ENCODE results near the gene RADIL. TPM values are rescaled to one million over a fixed set of nuclear protein-coding genes. Genes with fewer than 3 reads are reported as not detected.
A peak's percentile ranks its signal among the peaks of the same experiment; 100 is the strongest.

The RADIL gene
- total RNA-seq, 1 donor from 2014 or later, result 19.8 TPM

- ATAC-seq, result no peak
- no peak for DNase-seq (ENCODE audit: low spot score)
- intact Hi-C loops (cut with DNase I), result loop anchor here (5.0 kb wide), 1 partner anchor 297 kb away; no protein-coding TSS in a partner anchor
Observed at GRCh38 chr7:4790078-4790465, 93.4 kb downstream of the RADIL start.

DNA sequence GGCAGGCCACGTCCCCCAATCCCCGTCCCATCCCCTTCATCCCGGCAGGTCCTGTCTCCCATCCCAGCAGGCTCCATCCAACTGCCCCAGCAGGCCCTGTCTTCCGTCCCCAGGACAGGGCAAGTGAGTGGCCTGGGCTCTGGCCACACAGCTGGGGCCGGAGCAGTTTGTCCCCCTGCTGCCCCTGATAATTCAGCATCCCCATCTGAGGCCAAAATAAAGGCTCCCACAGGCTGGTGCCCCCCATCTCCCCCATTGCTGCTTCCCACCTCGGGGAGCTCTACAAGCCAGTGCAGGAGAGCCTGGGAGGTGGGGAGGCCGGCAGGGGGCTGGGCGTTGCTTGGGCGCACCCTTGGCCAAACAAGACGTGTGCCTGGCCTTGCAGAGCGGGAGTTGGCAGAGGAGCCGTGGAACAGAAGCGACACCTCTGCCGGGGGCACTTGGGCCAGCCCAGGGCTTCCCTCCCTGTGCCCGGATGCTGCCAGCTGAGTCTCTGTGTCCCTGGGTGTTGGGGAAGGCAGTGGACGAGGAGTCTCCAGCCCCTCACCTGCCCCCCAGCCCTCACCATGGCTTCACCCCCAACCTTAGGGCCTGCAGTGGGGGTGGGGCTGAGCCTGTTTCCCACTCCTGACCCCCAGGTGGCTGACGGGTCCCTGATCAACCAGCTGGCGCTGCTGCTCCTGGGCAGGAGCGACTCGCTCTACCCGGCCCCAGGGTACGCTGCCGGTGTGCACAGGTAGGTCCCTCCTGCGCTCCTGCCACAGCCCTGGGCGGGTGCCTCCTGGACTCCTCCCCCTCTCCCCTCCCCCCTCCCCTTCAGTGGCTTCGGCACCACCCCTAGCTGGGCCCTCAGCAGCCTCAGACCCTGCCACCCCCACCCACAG is 94.1 kb downstream of the RADIL start:
- no peak for ATAC-seq
- intact Hi-C loops (cut with DNase I), result loop anchor here (5.0 kb wide), 1 partner anchor 298 kb away; no protein-coding TSS in a partner anchor

GRCh38 chr7:4788627-4789189 is 94.8 kb downstream of the RADIL start:
- ATAC-seq (no peak), DNase-seq (ENCODE audit: low spot score) (no peak)
- intact Hi-C loops (cut with DNase I), result no loop called here

More for the DNA sequence above, 94.1 kb downstream of the RADIL start:
- DNase-seq (ENCODE audit: low spot score), result no peak

DNA sequence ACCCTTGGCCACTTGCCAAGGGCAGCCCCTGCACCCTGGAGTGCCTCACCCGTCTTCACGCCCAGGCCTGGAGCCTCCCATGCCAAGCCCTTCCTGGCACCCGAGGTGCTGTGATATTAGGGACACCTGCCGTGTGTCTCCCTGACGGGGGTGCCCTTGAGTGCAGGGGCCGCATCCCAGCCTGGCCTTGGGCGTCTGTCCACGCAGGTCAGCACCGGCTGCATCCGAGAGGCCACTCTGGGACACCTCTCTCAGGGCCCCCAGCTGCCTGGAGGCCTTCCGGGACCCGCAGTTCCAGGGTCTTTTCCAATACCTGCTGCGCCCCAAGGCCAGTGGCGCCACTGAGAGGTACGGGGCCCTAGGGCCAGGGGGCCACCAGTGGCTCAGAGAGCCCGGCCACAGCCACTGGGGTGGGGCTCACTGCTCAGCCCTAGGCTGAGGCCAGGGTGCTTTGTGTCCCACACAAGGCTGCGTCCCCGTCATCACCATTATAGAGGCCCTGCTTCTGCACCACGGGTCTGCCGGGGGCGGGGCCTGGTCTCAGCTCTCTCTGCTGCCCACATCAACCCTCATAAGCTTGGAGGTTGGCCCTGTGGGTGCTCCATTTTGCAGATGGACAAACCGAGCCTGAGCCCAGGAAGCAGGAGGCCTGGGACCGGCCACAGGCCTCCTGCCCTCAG is 95.4 kb downstream of the RADIL start:
- intact Hi-C loops (cut with DNase I), result no loop called here
- DNase-seq (ENCODE audit: low spot score), result no peak
- no peak for ATAC-seq

DNA sequence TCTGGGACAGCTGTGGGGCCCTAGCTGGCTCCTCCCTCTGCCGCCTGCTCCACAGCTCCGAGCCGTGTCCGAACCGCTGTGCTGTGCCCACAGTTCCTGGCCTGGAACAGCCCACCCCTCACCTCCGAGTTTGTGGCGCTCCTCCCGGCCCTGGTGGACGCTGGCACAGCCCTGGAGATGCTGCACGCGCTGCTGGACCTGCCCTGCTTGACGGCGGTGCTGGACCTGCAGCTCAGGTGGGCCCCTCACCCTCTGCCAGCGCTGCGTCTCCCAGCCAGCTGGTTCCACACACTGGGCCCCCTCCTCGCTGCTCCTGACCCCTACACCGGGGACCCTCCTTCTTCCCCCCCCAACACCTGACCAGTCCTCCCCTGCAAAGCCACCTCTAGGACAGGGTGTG is 96.0 kb downstream of the RADIL start:
- DNase-seq (ENCODE audit: low spot score), result no peak
- intact Hi-C loops (cut with DNase I), result no loop called here
- ATAC-seq, result no peak

DNA sequence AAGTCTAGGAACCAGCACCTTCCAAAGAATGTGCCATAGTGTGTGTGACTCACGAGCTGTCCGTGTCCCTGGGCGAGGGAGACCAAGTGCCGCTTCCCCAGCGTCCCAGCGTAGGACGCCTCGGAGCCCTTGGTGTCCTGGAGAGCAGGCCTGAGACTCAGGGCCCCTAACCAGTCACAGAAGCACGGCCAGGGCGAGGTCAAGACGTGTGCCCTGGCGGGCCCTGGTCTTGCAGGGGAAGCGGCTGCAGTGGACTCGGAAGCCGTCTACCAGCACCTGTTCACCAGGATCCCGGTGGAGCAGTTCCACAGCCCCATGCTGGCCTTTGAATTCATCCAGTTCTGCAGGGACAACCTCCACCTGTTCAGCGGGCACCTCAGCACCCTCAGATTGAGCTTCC is 97.5 kb downstream of the RADIL start:
- DNase-seq (ENCODE audit: low spot score) (no peak), ATAC-seq (no peak)
- intact Hi-C loops (cut with DNase I), result no loop called here

GRCh38 chr7:4785371-4785770 is 98.1 kb downstream of the RADIL start:
- no peak for ATAC-seq
- no peak for DNase-seq (ENCODE audit: low spot score)
- intact Hi-C loops (cut with DNase I), result no loop called here

DNA sequence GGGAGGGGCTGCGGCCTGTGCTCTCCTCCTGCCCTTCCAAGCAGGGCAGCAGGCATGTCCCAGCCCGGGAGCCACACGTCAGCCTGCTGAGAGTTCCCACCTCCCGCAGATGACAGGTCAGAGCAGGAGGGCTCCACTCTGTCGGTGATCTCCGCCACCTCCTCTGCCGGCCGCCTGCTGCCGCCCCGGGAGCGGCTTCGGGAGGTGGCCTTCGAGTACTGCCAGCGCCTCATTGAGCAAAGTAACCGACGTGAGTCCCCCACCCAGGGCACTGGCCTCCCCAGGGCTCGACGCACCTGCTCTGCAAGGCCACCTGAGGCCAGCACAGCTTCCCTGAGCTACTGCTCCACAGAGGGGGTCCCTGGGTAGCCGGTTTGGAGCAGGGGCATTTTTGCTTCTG is 98.7 kb downstream of the RADIL start:
- intact Hi-C loops (cut with DNase I), result no loop called here
- ATAC-seq (no peak), DNase-seq (ENCODE audit: low spot score) (no peak)

GRCh38 chr7:4783762-4784351 is 99.7 kb downstream of the RADIL start:
- DNase-seq (ENCODE audit: low spot score), result no peak
- intact Hi-C loops (cut with DNase I), result no loop called here
- ATAC-seq, result no peak

- ATAC-seq (no peak), DNase-seq (ENCODE audit: low spot score) (no peak)
- intact Hi-C loops (cut with DNase I), result no loop called here
Observed at GRCh38 chr7:4783292-4783652, 100.2 kb downstream of the RADIL start.

DNA sequence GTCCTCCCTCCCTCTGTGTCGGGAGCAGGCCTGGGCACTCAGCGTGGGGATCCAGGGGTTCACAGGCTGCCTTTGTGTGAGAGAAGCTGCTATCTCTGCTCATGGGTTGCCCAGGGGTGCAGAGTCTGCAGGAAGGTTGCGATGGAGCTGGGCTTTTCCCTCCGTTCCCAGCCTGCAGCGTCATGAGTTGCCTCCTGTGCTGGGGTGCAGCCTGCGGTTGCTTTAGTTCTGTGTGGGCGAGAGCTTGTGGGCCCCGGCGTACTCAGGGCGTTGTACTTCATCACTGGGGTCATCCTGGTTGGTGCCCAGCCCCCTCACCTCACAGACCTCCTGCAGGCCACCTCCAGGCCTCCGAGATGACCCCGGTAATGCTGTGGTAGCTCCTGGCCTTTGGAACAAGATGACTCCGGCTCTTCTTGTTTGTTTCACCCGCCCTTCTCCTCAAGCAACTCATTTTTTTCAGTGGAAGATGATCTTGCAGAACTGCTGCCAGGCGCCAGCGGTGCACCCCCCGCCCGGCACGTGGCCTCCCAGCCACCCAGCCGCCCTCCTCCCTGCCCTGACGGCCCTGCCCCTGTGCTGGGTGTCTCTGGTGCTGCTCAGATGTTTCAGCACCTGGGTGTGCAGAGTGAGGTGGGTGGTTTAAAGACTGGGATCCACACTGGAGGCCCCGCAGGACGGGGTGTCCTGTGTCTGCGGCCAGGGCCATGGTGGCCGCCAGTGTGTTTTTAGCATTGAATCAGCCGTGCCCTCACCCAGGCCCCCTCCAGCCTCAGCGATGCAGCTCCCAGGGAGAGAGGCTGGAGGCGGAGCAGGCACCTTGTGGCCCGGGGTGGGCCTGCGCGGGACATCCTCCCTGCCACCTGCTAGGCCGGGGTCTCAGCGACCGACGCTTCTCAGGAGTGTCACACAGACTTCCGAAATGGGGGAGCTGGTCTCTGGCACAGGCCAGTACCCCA is 100.9 kb downstream of the RADIL start:
- intact Hi-C loops (cut with DNase I), result no loop called here
- no peak for DNase-seq (ENCODE audit: low spot score)
- ATAC-seq, result no peak

GRCh38 chr7:4781366-4782069 is 102.0 kb downstream of the RADIL start:
- ATAC-seq, result no peak
- intact Hi-C loops (cut with DNase I), result no loop called here
- DNase-seq (ENCODE audit: low spot score), result no peak

- intact Hi-C loops (cut with DNase I), result no loop called here
- ATAC-seq, result no peak
- DNase-seq (ENCODE audit: low spot score), result no peak
Observed at GRCh38 chr7:4779118-4779517, 104.4 kb downstream of the RADIL start.

DNA sequence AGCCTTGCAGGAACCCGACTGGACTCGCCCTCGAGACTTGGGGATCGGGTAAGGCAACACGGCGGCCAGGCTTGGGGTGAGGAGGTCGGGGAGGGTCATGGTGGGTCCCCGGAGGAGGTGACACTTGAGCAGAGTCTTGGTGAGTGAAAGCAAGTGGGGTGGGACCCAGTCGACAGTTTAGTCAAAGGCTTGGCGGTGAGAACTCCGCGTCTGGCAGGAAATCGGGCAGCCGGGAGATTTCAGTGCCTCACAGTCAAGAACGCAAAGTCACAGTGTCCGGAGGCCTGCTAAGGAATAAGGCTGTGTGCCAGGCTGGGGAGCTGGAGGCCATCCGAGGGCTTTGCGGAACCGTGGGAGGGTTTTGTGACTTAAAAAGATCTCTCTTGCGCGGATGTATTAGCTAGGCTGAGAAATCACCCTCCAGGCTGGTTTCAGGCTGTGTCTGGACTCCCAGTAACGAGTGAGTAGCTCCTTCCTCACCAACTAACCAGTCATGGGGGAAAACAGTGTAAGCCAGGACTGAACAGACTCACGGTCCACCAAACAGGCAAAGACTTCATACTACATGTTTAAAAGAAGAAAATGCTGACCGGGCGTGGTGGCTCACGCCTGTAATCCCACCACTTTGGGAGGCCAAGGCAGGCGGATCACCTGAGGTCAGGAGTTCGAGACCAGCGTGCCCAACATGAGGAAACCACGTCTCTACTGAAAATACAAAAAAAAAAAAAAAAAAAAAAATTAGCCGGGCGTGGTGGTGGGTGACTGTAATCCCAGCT is 107.5 kb downstream of the RADIL start:
- intact Hi-C loops (cut with DNase I), result no loop called here
- ATAC-seq (peak; percentile 14), DNase-seq (ENCODE audit: low spot score) (no peak)

- intact Hi-C loops (cut with DNase I), result no loop called here
- peak; percentile 99 for ATAC-seq
- peak; percentile 98 for DNase-seq (ENCODE audit: low spot score)
Observed at GRCh38 chr7:4775250-4775847, 108.2 kb downstream of the RADIL start, which contains the start of gene AP5Z1. TSS of gene AP5Z1 (plus strand) at chr7:4775623. CDS start at chr7:4775716, 93 bp downstream.

DNA sequence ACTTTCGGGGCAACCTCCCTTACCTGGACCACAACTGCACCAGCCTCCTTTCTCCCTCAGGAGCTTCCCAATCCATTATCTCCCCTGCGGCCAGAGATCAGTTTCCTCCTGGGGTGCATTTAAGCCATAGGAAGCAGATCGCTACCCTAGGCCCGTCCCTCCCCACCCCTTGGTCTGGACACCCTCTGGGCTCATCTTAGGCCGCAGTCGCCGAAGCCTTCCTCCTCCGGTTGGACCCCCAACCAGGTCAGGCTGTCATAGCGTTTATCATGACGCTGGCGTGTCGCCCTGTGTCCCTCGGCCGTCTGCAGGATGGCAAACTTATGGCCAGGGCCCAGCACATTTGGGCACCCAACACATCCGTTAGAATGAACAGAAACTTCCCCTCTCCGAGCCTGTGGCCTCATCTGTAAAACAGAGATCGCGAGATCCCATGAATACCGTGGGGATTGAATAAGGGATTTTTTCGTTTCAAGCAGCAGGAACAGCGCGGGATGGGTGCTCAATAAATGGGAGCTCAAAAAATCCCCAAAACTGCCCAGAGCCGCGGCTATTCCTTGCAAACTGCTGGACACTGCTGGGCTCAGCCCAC is 108.8 kb downstream of the RADIL start:
- intact Hi-C loops (cut with DNase I), result no loop called here

More for the DNA sequence above, 108.8 kb downstream of the RADIL start:
- ATAC-seq (peak; percentile 51), DNase-seq (ENCODE audit: low spot score) (peak; percentile 69)

Measured in sciatic nerve (tissue), 2 donors.